Left lung (tissue), 10 donors: ENCODE data around the gene LBHD1. TPM values are rescaled to one million over a fixed set of nuclear protein-coding genes. Genes with fewer than 3 reads are reported as not detected.
"Not testable (repeated sequence)": the region's sequence is repeated elsewhere in the genome, so short reads cannot be mapped to it uniquely, and the experiment has no call there.

ENCODE experiments used
- ATAC-seq: fragments of 200-7000 bp; cut with Tn5 transposase; one replicate; pipeline ENCODE4 v1.9.1; 2020; ENCODE audit warnings: moderate library complexity
- DNase-seq, 4 donors: peaks; one replicate each; pipeline ENCODE4 v3.0.0-alpha.2; 2013 to 2020
- H3K27ac ChIP-seq, 2 donors: fragments of 200-600 bp; sonication (generic) in 1 of 2; one replicate each; pipeline versions ENCODE4 v1.5.0 to v1.8.0; 2020 to 2021
- H3K27me3 ChIP-seq, 2 donors: fragments of 200-600 bp; sonication (generic) in 1 of 2; one replicate each; pipeline versions ENCODE4 v1.5.0 to v1.8.0; 2020 to 2021
- H3K36me3 ChIP-seq, 2 donors: fragments of 200-600 bp; sonication (generic) in 1 of 2; one replicate each; pipeline versions ENCODE4 v1.5.0 to v1.8.0; 2020 to 2021
- H3K4me1 ChIP-seq, 2 donors: fragments of 200-600 bp; one replicate each; pipeline ENCODE4 v1.8.0; 2021
- H3K4me3 ChIP-seq, 2 donors: fragments of 200-600 bp; sonication (generic) in 1 of 2; one replicate each; pipeline versions ENCODE4 v1.5.0 to v1.8.0; 2020 to 2021; ENCODE audit warnings: mild to moderate bottlenecking in 1 of 2
- H3K9me3 ChIP-seq, 2 donors: fragments of 200-600 bp; sonication (generic) in 1 of 2; one replicate each; pipeline versions ENCODE4 v1.5.0 to v1.8.0; 2020 to 2021
- intact Hi-C, 2 donors: fragments of 100-400 bp; cut with DNase I; formaldehyde crosslinking; loops; one replicate each; pipeline versions ENCODE4 v1.11.2 to v1.14.2; 2022
- polyA plus RNA-seq, 6 donors: library from polyadenylated mRNA; unstranded; fragments of 120-200 nt; gene quantifications; one replicate each; pipeline ENCODE4 v1.2.1, GENCODE V29; 2013; ENCODE audit not compliant: insufficient read length in 6 of 6
- total RNA-seq, 2 donors: library from RNA; stranded (reverse); fragmentation: NEBNext Ultra II Directional; extraction: Animal tissue kit (Norgen Biotek cat#: 25700); gene quantifications; one replicate each; pipeline ENCODE4 v1.2.1, GENCODE V29; 2021
- TF ChIP-seq, protein P1 (sequence below), 2 donors: fragments of 200-600 bp; sonication (generic) in 1 of 2; IDR thresholded peaks; one replicate each; pipeline versions ENCODE4 v1.5.0 to v1.8.0; 2021; ENCODE audit warnings: antibody characterized with exemption in 2 of 2
- donor health status: DM: no; HTN: yes; CAD: no.
- donor health status: DM: no; HTN: no; CAD: no.

The LBHD1 gene
- total and polyA plus RNA-seq, 8 donors, result 4.4 to 9.9 (median 8.2) TPM

DNA sequence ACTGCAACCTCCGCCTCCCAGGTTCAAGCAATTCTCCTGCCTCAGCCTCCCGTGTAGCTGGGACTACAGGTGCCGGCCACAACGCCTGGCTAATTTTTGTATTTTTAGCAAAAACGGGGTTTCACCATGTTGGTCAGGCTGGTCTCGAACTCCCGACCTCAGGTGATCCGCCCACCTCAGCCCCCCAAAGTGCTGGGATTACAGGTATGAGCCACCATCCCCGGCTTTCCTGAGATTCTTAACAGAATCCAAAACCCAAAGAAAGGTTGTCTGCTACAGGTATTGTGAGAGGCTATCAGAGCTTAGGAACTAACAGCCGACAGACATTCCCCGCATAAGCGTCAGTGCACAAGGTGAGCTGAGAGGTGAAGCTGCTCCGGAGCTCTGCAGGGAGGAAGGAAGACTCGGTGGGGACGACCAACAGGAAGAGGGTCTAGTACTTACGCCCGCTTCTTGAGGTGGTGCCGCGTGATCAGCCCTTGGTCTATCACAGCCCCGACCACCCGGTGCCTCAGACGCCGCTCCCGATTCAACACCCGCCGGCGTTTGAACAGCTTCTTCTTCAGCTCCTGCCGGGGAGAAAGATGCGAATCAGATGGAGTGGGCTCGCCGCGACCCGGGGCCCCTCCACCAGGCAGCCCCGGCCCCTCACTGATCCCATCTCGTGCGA lies 7.5 kb downstream of the LBHD1 start:
- H3K4me1 ChIP-seq, result peaks cover 14 to 52% of the 10 kb centered on the region in 2 donors
- DNase-seq, result peak in 3 of 4 donors; percentile 28 to 60 (median 56)
- intact Hi-C loops, result no loop called here

DNA sequence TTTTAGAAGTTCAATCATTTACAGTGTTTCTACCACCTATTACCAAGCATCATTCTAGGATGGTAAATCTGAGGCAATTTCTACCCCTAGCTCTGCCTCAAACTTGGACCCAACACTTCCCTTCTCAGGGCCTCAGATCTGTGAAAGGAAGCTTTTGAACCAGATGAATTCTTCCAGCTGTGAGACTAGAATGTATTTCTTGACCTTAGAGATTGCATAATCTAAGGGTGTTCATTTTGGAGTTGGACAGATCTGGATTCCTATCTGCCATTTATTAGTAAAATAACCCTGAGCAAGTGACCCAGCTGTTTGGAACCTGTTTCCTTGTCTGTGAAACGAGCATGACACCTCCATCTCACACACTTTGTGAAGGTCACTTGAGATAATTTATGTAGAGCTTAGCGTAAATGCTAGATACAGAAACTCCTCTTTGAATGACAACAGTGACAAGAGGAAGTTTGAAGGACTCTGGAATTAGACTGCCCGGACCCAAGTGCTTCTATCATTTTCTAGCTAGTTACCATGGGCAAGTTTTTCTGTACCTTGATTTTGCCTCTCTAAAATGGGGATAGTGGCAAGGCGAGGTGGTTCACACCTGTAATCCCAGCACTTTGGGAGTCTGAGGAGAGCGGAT lies 15.2 kb downstream of the LBHD1 start:
- H3K4me3 ChIP-seq, result no peak overlapping the region
- H3K9me3 ChIP-seq, result no peaks in the 10 kb centered on the region
- ATAC-seq, result no peak
- no peak overlapping the region for H3K27ac ChIP-seq
- intact Hi-C loops, result no loop called here
- peak in 1 of 4 donors; percentile 23 for DNase-seq
- no peaks in the 10 kb centered on the region for H3K27me3 ChIP-seq
- H3K4me1 ChIP-seq, result peaks cover 2 to 8% of the 10 kb centered on the region in 2 donors
- H3K36me3 ChIP-seq, result peaks cover 0 to 13% of the 10 kb centered on the region in 2 donors
- TF ChIP-seq, protein P1, sequence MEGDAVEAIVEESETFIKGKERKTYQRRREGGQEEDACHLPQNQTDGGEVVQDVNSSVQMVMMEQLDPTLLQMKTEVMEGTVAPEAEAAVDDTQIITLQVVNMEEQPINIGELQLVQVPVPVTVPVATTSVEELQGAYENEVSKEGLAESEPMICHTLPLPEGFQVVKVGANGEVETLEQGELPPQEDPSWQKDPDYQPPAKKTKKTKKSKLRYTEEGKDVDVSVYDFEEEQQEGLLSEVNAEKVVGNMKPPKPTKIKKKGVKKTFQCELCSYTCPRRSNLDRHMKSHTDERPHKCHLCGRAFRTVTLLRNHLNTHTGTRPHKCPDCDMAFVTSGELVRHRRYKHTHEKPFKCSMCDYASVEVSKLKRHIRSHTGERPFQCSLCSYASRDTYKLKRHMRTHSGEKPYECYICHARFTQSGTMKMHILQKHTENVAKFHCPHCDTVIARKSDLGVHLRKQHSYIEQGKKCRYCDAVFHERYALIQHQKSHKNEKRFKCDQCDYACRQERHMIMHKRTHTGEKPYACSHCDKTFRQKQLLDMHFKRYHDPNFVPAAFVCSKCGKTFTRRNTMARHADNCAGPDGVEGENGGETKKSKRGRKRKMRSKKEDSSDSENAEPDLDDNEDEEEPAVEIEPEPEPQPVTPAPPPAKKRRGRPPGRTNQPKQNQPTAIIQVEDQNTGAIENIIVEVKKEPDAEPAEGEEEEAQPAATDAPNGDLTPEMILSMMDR (IDR thresholded peaks at IDR 0.05), result no peak

More for the DNA sequence above, 7.5 kb downstream of the LBHD1 start:
- peak overlapping the region; percentile 89 to 94 for H3K27ac ChIP-seq
- H3K36me3 ChIP-seq, result peaks cover 0 to 42% of the 10 kb centered on the region in 2 donors
- ATAC-seq, result peak; percentile 59
- TF ChIP-seq, protein P1 (IDR thresholded peaks at IDR 0.05), result no peak
- H3K9me3 ChIP-seq, result no peaks in the 10 kb centered on the region
- peak overlapping the region; percentile 86 to 90 for H3K4me3 ChIP-seq
- no peaks in the 10 kb centered on the region for H3K27me3 ChIP-seq

DNA sequence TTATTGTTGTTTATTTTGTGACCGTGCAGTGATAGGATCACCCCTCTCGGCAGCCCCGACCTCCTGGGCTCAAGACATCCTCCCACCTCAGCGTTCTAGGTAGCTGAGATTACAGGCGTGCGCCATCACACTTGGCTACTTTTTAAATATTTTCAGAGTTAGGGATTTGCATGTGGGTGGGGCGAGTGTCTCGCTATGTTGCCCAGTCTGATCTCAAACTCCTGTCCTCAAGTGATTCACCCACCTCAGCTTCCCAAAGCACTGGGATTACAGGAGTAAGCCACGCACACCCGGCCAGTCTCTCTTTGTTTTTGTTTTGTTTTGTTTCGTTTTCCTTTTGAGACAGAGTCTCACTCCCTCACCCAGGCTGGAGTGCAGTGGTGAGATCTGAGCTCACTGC lies 17.8 kb downstream of the LBHD1 start:
- Histone ChIP-seq H3K36me3 (peaks cover 0 to 12% of the 10 kb centered on the region in 2 donors), H3K9me3 (no peaks in the 10 kb centered on the region), H3K27me3 (no peaks in the 10 kb centered on the region), H3K4me1 (peaks cover 5 to 17% of the 10 kb centered on the region in 2 donors), H3K4me3 (no peak overlapping the region), H3K27ac (no peak overlapping the region)
- DNase-seq (no peak), ATAC-seq (no peak)
- intact Hi-C loops, result no loop called here
- TF ChIP-seq, protein P1 (IDR thresholded peaks at IDR 0.05), result no peak

DNA sequence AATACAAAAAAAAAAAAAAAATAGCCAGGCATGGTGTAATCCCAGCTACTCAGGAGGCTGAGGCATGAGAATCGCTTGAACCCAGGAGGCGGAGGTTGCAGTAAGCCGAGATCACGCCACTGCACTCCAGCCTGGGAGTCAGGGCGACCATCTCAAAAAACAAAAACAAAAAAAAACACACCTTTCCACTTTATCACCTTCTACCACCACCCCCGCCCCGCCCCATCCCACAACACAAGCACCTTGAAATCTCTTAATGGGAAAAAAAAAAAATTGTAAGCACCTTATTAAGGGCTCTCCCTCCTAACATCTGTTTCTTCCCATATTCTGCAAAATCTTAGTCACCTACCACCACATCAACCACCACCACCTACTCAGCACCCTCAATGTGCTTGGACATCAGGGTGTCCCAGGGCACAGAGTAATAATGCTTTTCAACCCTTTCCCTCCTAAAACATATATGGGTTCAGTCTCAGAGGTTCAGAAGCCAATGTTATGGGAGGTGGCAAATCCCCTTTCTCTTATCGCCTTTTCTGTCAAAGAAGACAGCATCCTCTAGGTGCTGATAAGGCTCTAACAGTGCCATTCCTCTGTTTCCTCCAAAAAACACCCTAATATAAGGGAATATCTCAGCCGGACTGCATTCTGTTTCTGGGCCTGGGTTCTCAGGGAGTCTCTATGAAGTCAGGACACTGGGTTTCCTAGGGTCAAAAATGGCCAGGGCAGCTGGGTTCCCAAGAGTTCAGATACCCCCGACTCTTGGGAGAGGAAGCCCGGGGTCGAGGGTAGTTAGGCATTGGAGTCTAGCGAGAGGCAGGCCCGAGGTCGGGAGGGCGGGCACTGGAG lies 19.7 kb downstream of the LBHD1 start:
- Histone ChIP-seq H3K27ac (peak overlapping the region; percentile 90 to 96), H3K36me3 (peaks cover 0 to 32% of the 10 kb centered on the region in 2 donors), H3K4me3 (peak overlapping the region; percentile 80 to 84), H3K27me3 (no peaks in the 10 kb centered on the region), H3K4me1 (peaks cover 5 to 20% of the 10 kb centered on the region in 2 donors), H3K9me3 (no peaks in the 10 kb centered on the region)
- DNase-seq, result no peak
- ATAC-seq, result peak; percentile 14
- intact Hi-C loops, result no loop called here
- TF ChIP-seq, protein P1 (IDR thresholded peaks at IDR 0.05), result no peak

DNA sequence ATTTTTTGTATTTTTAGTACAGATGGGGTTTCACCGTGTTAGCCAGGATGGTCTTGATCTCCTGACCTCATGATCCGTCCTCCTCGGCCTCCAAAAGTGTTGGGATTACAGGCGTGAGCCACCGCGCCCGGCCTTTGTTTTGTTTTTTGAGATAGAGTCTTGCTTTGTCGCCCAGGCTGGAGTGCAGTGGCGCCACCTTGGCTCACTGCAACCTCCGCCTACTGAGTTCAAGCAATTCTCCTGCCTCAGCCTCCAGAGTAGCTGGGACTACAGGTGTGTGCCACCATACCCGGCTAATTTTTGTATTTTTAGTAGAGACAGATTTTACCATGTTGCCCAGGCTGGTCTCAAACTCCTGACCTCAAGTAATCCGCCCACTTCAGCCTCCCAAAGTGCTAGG lies 21.8 kb downstream of the LBHD1 start:
- H3K9me3 ChIP-seq, intact Hi-C loops, H3K4me3 ChIP-seq, H3K27ac ChIP-seq, H3K27me3 ChIP-seq, ATAC-seq: not testable (repeated sequence)
- peaks cover 0 to 33% of the 10 kb centered on the region in 2 donors for H3K36me3 ChIP-seq
- H3K4me1 ChIP-seq, result peaks cover 17 to 35% of the 10 kb centered on the region in 2 donors
- DNase-seq, result peak in 1 of 4 donors; percentile 36
